ENCODE measurements around the gene RFT1.

Gene RFT1

DNA sequence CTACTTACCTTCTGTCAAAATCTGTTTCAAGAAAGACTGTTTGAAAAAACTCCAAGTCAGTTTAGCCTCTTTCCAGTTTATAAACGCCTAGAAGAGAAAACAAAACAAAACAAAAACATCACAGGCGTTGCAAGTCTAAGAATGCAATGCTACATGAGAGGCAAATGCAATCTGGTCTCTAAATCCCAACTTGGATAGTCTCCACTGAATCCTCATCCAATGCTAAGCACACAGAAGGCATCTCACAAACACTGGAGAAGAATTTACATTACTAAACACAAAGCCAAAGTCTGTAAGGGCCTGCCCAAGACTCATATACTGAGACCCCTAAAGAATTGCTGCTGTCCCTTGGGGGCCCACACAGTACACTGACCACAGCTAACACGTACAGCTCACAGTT, 18.4 kb downstream of the RFT1 start:
- no peaks in the 10 kb centered on the region for H3K27me3 ChIP-seq (ENCODE audit: low read length)
- H2AFZ ChIP-seq (ENCODE audit: low read depth, low read length, severe bottlenecking) = no peak overlapping the region
- H3K9me2 ChIP-seq (replicated peaks; ENCODE audit: insufficient read depth, low read length) = no peaks in the 10 kb centered on the region
- H3K36me3 ChIP-seq (ENCODE audit: low read length) = no peaks in the 10 kb centered on the region; the same call in 1 of the 2 replicates
- no peak overlapping the region for H3K27ac ChIP-seq (ENCODE audit: low read depth, low read length)
- no peak for TF ChIP-seq EZH2phosphoT487 (conservative IDR thresholded peaks at IDR 0.05; ENCODE audit: low read length)
- TF ChIP-seq, protein P1, sequence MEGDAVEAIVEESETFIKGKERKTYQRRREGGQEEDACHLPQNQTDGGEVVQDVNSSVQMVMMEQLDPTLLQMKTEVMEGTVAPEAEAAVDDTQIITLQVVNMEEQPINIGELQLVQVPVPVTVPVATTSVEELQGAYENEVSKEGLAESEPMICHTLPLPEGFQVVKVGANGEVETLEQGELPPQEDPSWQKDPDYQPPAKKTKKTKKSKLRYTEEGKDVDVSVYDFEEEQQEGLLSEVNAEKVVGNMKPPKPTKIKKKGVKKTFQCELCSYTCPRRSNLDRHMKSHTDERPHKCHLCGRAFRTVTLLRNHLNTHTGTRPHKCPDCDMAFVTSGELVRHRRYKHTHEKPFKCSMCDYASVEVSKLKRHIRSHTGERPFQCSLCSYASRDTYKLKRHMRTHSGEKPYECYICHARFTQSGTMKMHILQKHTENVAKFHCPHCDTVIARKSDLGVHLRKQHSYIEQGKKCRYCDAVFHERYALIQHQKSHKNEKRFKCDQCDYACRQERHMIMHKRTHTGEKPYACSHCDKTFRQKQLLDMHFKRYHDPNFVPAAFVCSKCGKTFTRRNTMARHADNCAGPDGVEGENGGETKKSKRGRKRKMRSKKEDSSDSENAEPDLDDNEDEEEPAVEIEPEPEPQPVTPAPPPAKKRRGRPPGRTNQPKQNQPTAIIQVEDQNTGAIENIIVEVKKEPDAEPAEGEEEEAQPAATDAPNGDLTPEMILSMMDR (IDR thresholded peaks at IDR 0.05; ENCODE audit: insufficient read depth, low read length, poor library complexity, severe bottlenecking) = no peak
- H4K20me1 ChIP-seq (ENCODE audit: low read depth, low read length) = no peaks in the 10 kb centered on the region
- H3K4me2 ChIP-seq (ENCODE audit: low read depth, low read length, poor library complexity, severe bottlenecking) = no peak overlapping the region
- no peak overlapping the region for H3K9ac ChIP-seq (ENCODE audit: low read length)
- no peaks in the 10 kb centered on the region for H3K9me3 ChIP-seq (ENCODE audit: insufficient read depth, low read length)
- H3K4me3 ChIP-seq (ENCODE audit: insufficient read depth, low read length, poor library complexity, severe bottlenecking) = no peak overlapping the region
- H3F3A ChIP-seq (ENCODE audit: insufficient read depth) = no peaks in the 10 kb centered on the region
- no peaks in the 10 kb centered on the region for H3K79me2 ChIP-seq (ENCODE audit: insufficient read depth, low read length)

DNA sequence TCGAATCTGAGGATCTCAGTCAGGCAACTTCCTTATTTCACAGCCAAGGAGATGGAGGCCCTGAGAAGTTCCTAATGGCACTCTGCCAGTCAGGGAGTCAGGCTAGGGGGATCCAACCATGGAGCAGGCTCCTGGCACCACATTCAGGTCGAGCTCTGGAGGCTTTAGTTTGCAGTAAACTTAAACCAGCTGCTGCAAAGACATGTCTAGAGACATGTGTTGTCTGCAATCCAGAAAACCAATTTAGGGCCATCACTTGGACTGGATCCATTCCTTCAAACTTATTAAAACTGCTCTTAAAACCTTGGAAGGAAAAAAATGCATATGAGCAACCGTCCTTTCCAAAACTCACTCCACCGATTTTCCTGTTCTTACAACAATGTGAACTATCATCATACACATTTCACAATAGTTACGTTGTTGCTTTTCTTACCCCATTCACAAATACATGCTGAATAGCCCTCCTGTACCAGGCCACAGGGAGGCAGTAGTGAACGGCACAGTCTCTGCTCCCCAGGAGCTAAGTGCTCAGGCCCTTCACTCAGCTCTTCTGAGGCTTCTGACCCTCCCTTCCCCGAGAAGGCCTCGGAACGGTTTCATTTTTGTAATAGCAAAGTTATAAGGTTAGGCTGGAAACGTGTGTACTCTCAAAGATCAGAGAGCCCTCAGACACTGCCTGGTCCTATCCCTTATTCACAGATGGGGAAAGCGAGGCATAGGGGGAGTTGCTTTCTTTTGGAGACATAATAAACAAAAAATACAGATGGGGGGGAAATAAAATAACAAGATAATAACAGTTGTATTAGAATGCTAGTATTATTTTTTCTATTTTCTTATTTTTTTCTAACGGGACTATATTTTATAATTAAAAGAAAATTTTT, 20.1 kb downstream of the RFT1 start:
- no peak overlapping the region for H3K4me3 ChIP-seq (ENCODE audit: insufficient read depth, low read length, poor library complexity, severe bottlenecking)
- H3F3A ChIP-seq (ENCODE audit: insufficient read depth) = no peaks in the 10 kb centered on the region
- TF ChIP-seq, protein P1 (IDR thresholded peaks at IDR 0.05; ENCODE audit: insufficient read depth, low read length, poor library complexity, severe bottlenecking) = peak; percentile 33
- TF ChIP-seq EZH2phosphoT487 (conservative IDR thresholded peaks at IDR 0.05; ENCODE audit: low read length) = no peak
- H2AFZ ChIP-seq (ENCODE audit: low read depth, low read length, severe bottlenecking) = no peak overlapping the region
- H3K36me3 ChIP-seq (ENCODE audit: low read length) = peaks cover 7% of the 10 kb centered on the region; the same call in 1 of the 2 replicates
- no peaks in the 10 kb centered on the region for H3K9me2 ChIP-seq (replicated peaks; ENCODE audit: insufficient read depth, low read length)
- no peaks in the 10 kb centered on the region for H3K9me3 ChIP-seq (ENCODE audit: insufficient read depth, low read length)
- H3K9ac ChIP-seq (ENCODE audit: low read length) = no peak overlapping the region
- no peaks in the 10 kb centered on the region for H3K27me3 ChIP-seq (ENCODE audit: low read length)
- H3K79me2 ChIP-seq (ENCODE audit: insufficient read depth, low read length) = no peaks in the 10 kb centered on the region
- H4K20me1 ChIP-seq (ENCODE audit: low read depth, low read length) = no peaks in the 10 kb centered on the region
- H3K4me2 ChIP-seq (ENCODE audit: low read depth, low read length, poor library complexity, severe bottlenecking) = no peak overlapping the region
- no peak overlapping the region for H3K27ac ChIP-seq (ENCODE audit: low read depth, low read length)

DNA sequence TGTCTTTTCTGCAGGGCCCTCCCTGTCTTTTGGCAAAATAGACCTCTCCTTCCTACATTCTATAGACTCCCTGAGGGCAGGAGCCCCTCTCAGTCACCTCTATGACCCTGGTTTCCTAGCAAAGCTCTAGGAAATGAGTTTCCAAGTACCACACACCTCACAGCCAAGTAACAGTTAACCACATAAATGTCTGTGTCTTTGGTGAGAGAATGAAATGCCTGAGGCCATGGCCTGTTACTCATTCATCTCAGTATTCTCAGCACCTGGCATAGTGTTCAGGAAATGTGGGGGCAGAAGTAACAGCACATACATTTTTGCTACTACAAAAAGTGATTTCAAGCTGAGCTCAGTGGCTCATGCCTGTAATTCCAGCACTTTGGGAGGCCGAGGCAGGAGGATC, 21.0 kb downstream of the RFT1 start:
- Histone ChIP-seq H3K79me2 (ENCODE audit: insufficient read depth, low read length) (no peaks in the 10 kb centered on the region), H2AFZ (ENCODE audit: low read depth, low read length, severe bottlenecking) (no peak overlapping the region), H3K9ac (ENCODE audit: low read length) (no peak overlapping the region), H3K4me3 (ENCODE audit: insufficient read depth, low read length, poor library complexity, severe bottlenecking) (no peak overlapping the region), H3F3A (ENCODE audit: insufficient read depth) (no peaks in the 10 kb centered on the region), H3K27ac (ENCODE audit: low read depth, low read length) (no peak overlapping the region), H3K4me2 (ENCODE audit: low read depth, low read length, poor library complexity, severe bottlenecking) (no peak overlapping the region), H3K36me3 (ENCODE audit: low read length) (peaks cover 7% of the 10 kb centered on the region; the same call in 1 of the 2 replicates), H3K9me3 (ENCODE audit: insufficient read depth, low read length) (no peaks in the 10 kb centered on the region), H3K27me3 (ENCODE audit: low read length) (no peaks in the 10 kb centered on the region), H4K20me1 (ENCODE audit: low read depth, low read length) (no peaks in the 10 kb centered on the region), H3K9me2 (replicated peaks; ENCODE audit: insufficient read depth, low read length) (no peaks in the 10 kb centered on the region)
- TF ChIP-seq, protein P1 (IDR thresholded peaks at IDR 0.05; ENCODE audit: insufficient read depth, low read length, poor library complexity, severe bottlenecking) = no peak
- TF ChIP-seq EZH2phosphoT487 (conservative IDR thresholded peaks at IDR 0.05; ENCODE audit: low read length) = no peak
